Fibroblast of upper back skin (primary cell): ENCODE measurements around the gene ZNF385D.

ENCODE experiments used
- DNase-seq: peaks from one replicate; pipeline ENCODE4 v3.0.0-alpha.2; 2013

The ZNF385D gene

GRCh38 chr3:21670386-21670785 lies 80.6 kb downstream of the ZNF385D start:
- no peak for DNase-seq

GRCh38 chr3:21668012-21668411 lies 83.0 kb downstream of the ZNF385D start:
- no peak for DNase-seq

GRCh38 chr3:21665444-21666100 lies 85.4 kb downstream of the ZNF385D start:
- DNase-seq = no peak

- no peak for DNase-seq
Measured at GRCh38 chr3:21664996-21665395, 86.0 kb downstream of the ZNF385D start.

GRCh38 chr3:21662403-21662802 lies 88.6 kb downstream of the ZNF385D start:
- no peak for DNase-seq

- peak; percentile 85 for DNase-seq
Measured at GRCh38 chr3:21654662-21655061, 96.3 kb downstream of the ZNF385D start.

- peak; percentile 56 for DNase-seq
Measured at GRCh38 chr3:21654241-21654640, 96.8 kb downstream of the ZNF385D start.

GRCh38 chr3:21649519-21649918 lies 101.5 kb downstream of the ZNF385D start:
- no peak for DNase-seq

GRCh38 chr3:21647961-21648360 lies 103.0 kb downstream of the ZNF385D start:
- DNase-seq = no peak

GRCh38 chr3:21645121-21645897 lies 105.7 kb downstream of the ZNF385D start:
- peak; percentile 28 for DNase-seq

- no peak for DNase-seq
Measured at GRCh38 chr3:21644268-21644667, 106.7 kb downstream of the ZNF385D start.

GRCh38 chr3:21643752-21644151 lies 107.3 kb downstream of the ZNF385D start:
- DNase-seq = no peak

GRCh38 chr3:21642433-21642832 lies 108.6 kb downstream of the ZNF385D start:
- DNase-seq = no peak

- no peak for DNase-seq
Measured at GRCh38 chr3:21641959-21642358, 109.1 kb downstream of the ZNF385D start.

- DNase-seq = no peak
Measured at GRCh38 chr3:21638488-21638887, 112.5 kb downstream of the ZNF385D start.

- no peak for DNase-seq
Measured at GRCh38 chr3:21634112-21634511, 116.9 kb downstream of the ZNF385D start.

- DNase-seq = peak; percentile 19
Measured at GRCh38 chr3:21624524-21624923, 126.5 kb downstream of the ZNF385D start.

- DNase-seq = peak; percentile 83
Measured at GRCh38 chr3:21621181-21621651, 129.8 kb downstream of the ZNF385D start.

- DNase-seq = peak; percentile 29
Measured at GRCh38 chr3:21620511-21621155, 130.4 kb downstream of the ZNF385D start.

GRCh38 chr3:21618695-21619094 lies 132.3 kb downstream of the ZNF385D start:
- no peak for DNase-seq

- DNase-seq = no peak
Measured at GRCh38 chr3:21613372-21614070, 137.5 kb downstream of the ZNF385D start.

GRCh38 chr3:21601178-21601577 lies 149.8 kb downstream of the ZNF385D start:
- DNase-seq = no peak

- no peak for DNase-seq
Measured at GRCh38 chr3:21599890-21600289, 151.1 kb downstream of the ZNF385D start.
